ENCODE measurements around the gene RPL10. TPM values are rescaled to one million over a fixed set of nuclear protein-coding genes. Genes with fewer than 3 reads are reported as not detected.
A peak's percentile ranks its signal among the peaks of the same experiment; 100 is the strongest.
"Not testable (repeated sequence)": the region's sequence is repeated elsewhere in the genome, so short reads cannot be mapped to it uniquely, and the experiment has no call there.

The RPL10 gene
- total and polyA plus RNA-seq, 4 donors, result 2,525 to 7,505 (median 4,944) TPM

DNA sequence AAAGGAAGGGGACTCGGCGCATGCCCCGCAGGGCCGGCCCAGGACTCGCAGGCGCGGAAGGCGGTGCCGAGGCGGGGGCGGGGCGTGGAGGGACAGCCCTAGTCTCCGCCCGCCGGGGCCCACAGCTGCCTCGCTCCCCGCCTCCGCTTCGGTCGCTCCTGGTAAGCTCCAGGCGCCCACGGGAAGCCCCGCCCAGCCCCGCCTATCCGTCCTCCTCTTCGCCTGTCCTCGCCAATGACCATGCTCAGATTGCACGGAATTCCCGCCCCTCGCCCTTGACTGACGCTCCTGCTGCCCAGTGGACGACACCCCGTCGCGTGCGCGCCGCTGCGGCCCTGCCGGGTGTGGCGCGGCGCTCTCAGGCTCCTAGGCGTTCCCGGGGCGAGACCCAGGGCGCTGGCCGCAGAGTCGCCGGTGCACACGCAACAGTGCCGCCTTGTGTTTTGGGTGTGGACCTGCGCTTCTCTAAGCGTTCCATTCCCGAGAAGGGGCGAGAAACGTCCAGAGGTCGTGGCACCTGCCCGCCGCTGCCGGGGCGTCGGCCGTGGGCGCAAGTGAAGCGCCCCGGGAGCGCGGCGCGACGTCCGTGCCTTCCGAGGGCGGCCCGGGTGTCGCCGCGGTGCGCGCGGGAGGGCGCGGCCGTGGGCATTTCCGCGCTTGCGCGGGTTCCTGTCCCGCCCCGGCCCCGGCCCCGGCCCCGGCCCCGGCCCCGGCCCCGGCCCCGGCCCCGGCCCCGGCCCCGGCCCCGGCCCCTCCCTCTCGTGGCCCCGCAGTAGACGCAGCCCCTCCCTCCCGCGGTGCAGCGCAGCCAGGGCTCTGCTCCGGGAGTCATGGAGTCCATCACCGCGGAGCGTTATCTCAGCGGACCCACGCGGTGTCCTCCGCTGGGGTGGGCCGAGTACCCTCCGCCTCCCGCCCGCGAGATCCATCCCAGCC, 8.1 kb upstream of the RPL10 start:
- H3K9me3 ChIP-seq (ENCODE audit: control insufficient read depth, low read length); DNase-seq; H3K27me3 ChIP-seq (ENCODE audit: control insufficient read depth in 1 of 2, insufficient read depth in 2 of 2, low read length in 1 of 2); H3K27ac ChIP-seq (ENCODE audit: low read depth in 1 of 2, low read length in 2 of 2); H3K4me3 ChIP-seq (ENCODE audit: low read length in 2 of 2); H3K36me3 ChIP-seq (ENCODE audit: control insufficient read depth in 1 of 2, insufficient read depth in 2 of 2, low read length in 1 of 2); intact Hi-C loops (cut with DNase I); H3K4me1 ChIP-seq (ENCODE audit: control insufficient read depth in 1 of 2, insufficient read depth in 2 of 2, low read length in 2 of 2): not testable (repeated sequence)
- 1 to 65% methylated on average over 6 to 30 of the region's 121 CpGs for WGBS, 2 donors
- peak; percentile 89 for ATAC-seq (ENCODE audit: low FRiP score)

DNA sequence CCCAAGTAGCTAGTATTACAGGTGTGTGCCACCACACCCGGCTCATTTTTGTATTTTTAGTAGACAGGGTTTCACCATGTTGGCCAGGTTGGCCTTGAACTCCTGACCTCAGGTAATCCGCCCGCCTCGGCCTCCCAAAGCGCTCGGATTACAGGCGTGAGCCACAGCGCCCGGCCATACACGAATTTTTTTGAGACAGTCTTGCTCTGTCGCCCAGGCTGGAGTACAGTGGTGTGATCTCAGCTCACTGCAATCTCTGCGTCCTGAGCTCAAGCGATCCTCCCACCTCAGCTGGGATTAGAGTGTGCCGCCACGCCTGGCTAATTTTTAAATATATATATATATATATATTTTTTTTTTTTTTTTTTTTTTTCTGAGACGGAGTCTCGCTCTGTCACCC, 1.8 kb upstream of the RPL10 start:
- WGBS, 2 donors, result 83 to 89% methylated on average over 15 to 17 of the region's 17 CpGs
- ATAC-seq (ENCODE audit: low FRiP score); H3K36me3 ChIP-seq (ENCODE audit: control insufficient read depth in 1 of 2, insufficient read depth in 2 of 2, low read length in 1 of 2); DNase-seq; H3K4me1 ChIP-seq (ENCODE audit: control insufficient read depth in 1 of 2, insufficient read depth in 2 of 2, low read length in 2 of 2); H3K9me3 ChIP-seq (ENCODE audit: control insufficient read depth, low read length); H3K27me3 ChIP-seq (ENCODE audit: control insufficient read depth in 1 of 2, insufficient read depth in 2 of 2, low read length in 1 of 2); H3K4me3 ChIP-seq (ENCODE audit: low read length in 2 of 2); H3K27ac ChIP-seq (ENCODE audit: low read depth in 1 of 2, low read length in 2 of 2): not testable (repeated sequence)
- intact Hi-C loops (cut with DNase I), result loop anchor here in 1 of 2 donors (5.0 kb wide), 1 partner anchor 136 kb away; no protein-coding TSS in a partner anchor

DNA sequence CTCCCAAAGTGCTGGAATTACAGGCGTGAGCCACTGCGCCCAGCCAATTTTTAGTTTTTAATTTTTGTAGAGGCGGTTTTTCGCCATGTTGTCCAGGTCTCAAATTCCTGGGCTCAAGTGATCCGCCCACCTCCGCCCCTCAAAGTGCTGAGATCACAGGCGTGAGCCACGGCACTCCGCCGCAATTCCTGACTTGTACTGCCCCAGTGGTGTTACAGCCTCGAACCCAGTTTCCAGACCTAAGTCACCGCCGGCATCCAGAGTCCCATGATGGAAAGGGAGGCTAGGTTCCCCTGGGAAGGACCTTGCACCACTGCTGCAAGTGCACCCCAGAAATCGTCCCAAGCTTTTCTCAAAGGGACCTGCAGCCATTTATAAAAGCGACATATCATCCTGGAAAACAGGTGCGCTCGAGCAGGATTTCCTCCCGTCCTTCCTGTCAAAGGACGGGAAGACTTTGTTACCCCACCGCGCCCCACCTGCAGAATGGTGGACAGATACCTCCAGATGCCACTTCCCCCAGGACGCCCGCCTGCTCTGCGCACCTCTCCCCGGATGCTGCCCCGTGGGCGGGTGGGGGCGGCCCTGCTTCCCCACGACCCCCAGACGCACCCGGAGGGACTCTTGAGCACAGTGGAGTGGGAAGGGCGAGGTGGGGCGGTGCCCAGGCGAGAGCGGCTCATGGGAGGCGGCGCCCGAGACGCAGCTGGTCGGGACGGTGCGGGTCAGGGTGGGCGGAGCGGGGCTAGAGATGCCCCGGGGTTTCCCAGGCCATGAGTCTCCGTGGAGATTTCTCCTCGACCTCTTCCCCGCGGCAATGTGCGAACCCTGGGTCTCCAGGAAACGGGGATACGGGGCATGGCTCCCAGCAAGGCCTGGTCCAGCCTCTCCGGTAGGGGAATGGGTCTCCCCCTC, 947 bp upstream of the RPL10 start:
- intact Hi-C loops (cut with DNase I), result loop anchor here in 1 of 2 donors (5.0 kb wide), 1 partner anchor 135 kb away; no protein-coding TSS in a partner anchor
- ATAC-seq (ENCODE audit: low FRiP score) (peak; percentile 86), DNase-seq (peak; percentile 88 to 92)
- no peaks in the 10 kb centered on the region for H3K4me1 ChIP-seq (ENCODE audit: control insufficient read depth in 1 of 2, insufficient read depth in 2 of 2, low read length in 2 of 2)
- 1 to 31% methylated on average over 49 to 53 of the region's 53 CpGs for WGBS, 2 donors
- H3K36me3 ChIP-seq (ENCODE audit: control insufficient read depth in 1 of 2, insufficient read depth in 2 of 2, low read length in 1 of 2), result peaks cover 0 to 1% of the 10 kb centered on the region in 2 donors
- no peaks in the 10 kb centered on the region for H3K9me3 ChIP-seq (ENCODE audit: control insufficient read depth, low read length)
- H3K27ac ChIP-seq (ENCODE audit: low read depth in 1 of 2, low read length in 2 of 2), result peak overlapping the region; percentile 16 to 99
- peak overlapping the region; percentile 12 to 98 for H3K4me3 ChIP-seq (ENCODE audit: low read length in 2 of 2)
- no peaks in the 10 kb centered on the region for H3K27me3 ChIP-seq (ENCODE audit: control insufficient read depth in 1 of 2, insufficient read depth in 2 of 2, low read length in 1 of 2)

DNA sequence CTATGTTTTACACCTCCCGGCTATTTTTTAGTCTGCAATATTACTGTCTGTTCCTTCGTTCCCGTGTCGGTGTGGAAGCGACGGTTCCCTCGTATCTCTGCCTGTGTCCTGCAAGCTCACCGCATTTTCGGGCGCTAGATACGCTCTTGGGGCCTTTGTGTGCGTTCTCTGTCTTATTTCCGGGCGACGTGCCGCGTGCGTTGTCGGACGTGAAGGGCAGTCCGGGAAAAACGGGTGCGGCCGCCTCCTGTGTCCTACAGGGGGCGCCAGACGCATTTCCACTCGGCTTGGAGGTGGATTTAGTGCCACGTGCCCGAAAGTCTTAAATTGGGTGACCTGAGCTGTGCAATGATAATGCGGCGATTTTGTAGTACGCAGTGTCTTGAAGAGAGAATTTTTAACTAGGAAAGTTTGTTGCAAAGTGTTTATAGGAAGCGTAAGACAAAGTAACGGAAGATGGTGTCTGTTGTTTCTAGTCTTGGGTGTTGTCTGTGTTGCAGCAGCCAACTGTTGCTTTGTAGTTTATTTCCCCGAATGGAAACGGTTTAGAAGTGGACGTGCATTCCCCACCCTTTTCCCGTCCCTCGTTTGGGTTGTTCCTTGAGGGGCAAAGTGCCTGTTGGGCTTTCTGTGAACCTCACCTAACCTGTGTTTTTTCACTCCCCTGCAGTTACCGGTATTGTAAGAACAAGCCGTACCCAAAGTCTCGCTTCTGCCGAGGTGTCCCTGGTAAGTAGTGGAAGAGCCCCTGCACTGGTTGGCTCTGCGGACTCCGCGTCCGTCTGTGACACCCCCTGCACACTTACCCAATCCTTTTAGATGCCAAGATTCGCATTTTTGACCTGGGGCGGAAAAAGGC, 720 bp downstream of the RPL10 start:
- WGBS, 2 donors, result 1 to 33% methylated on average over 49 of the region's 49 CpGs
- no peaks in the 10 kb centered on the region for H3K4me1 ChIP-seq (ENCODE audit: control insufficient read depth in 1 of 2, insufficient read depth in 2 of 2, low read length in 2 of 2)
- no peaks in the 10 kb centered on the region for H3K27me3 ChIP-seq (ENCODE audit: control insufficient read depth in 1 of 2, insufficient read depth in 2 of 2, low read length in 1 of 2)
- H3K9me3 ChIP-seq (ENCODE audit: control insufficient read depth, low read length), result no peaks in the 10 kb centered on the region
- peak; percentile 92 to 93 for DNase-seq
- ATAC-seq (ENCODE audit: low FRiP score), result peak; percentile 78
- intact Hi-C loops (cut with DNase I), result loop anchor here in 1 of 2 donors (5.0 kb wide), 1 partner anchor 133 kb away; no protein-coding TSS in a partner anchor
- peak overlapping the region; percentile 39 to 65 for H3K27ac ChIP-seq (ENCODE audit: low read depth in 1 of 2, low read length in 2 of 2)
- H3K36me3 ChIP-seq (ENCODE audit: control insufficient read depth in 1 of 2, insufficient read depth in 2 of 2, low read length in 1 of 2), result peaks cover 0 to 1% of the 10 kb centered on the region in 2 donors
- H3K4me3 ChIP-seq (ENCODE audit: low read length in 2 of 2), result peak overlapping the region; percentile 48 to 72

- 28 to 51% methylated on average over 14 of the region's 14 CpGs for WGBS, 2 donors
- intact Hi-C loops (cut with DNase I), result loop anchor here (5.0 to 10.0 kb wide), 2 partner anchors 133 to 135 kb away; no protein-coding TSS in a partner anchor
- ATAC-seq (ENCODE audit: low FRiP score), result no peak
Measured at GRCh38 chrX:154399527-154400368, 1.6 kb downstream of the RPL10 start.

GRCh38 chrX:154400369-154400817, 2.2 kb downstream of the RPL10 start:
- not testable (repeated sequence) for H3K9me3 ChIP-seq (ENCODE audit: control insufficient read depth, low read length); H3K27me3 ChIP-seq (ENCODE audit: control insufficient read depth in 1 of 2, insufficient read depth in 2 of 2, low read length in 1 of 2); H3K4me3 ChIP-seq (ENCODE audit: low read length in 2 of 2); ATAC-seq (ENCODE audit: low FRiP score); H3K36me3 ChIP-seq (ENCODE audit: control insufficient read depth in 1 of 2, insufficient read depth in 2 of 2, low read length in 1 of 2); H3K4me1 ChIP-seq (ENCODE audit: control insufficient read depth in 1 of 2, insufficient read depth in 2 of 2, low read length in 2 of 2); DNase-seq; H3K27ac ChIP-seq (ENCODE audit: low read depth in 1 of 2, low read length in 2 of 2)
- WGBS, 2 donors, result 50 to 70% methylated on average over 6 of the region's 6 CpGs
- intact Hi-C loops (cut with DNase I), result loop anchor here in 1 of 2 donors (10.0 kb wide), 1 partner anchor 134 kb away; no protein-coding TSS in a partner anchor

More at GRCh38 chrX:154399527-154400368, 1.6 kb downstream of the RPL10 start:
- Histone ChIP-seq H3K4me1 (ENCODE audit: control insufficient read depth in 1 of 2, insufficient read depth in 2 of 2, low read length in 2 of 2) (no peaks in the 10 kb centered on the region), H3K9me3 (ENCODE audit: control insufficient read depth, low read length) (no peaks in the 10 kb centered on the region), H3K27ac (ENCODE audit: low read depth in 1 of 2, low read length in 2 of 2) (peak overlapping the region in 1 of 2 donors; percentile 21), H3K36me3 (ENCODE audit: control insufficient read depth in 1 of 2, insufficient read depth in 2 of 2, low read length in 1 of 2) (peaks cover 0 to 1% of the 10 kb centered on the region in 2 donors), H3K27me3 (ENCODE audit: control insufficient read depth in 1 of 2, insufficient read depth in 2 of 2, low read length in 1 of 2) (no peaks in the 10 kb centered on the region), H3K4me3 (ENCODE audit: low read length in 2 of 2) (peak overlapping the region in 1 of 2 donors; percentile 48)
- no peak for DNase-seq

DNA sequence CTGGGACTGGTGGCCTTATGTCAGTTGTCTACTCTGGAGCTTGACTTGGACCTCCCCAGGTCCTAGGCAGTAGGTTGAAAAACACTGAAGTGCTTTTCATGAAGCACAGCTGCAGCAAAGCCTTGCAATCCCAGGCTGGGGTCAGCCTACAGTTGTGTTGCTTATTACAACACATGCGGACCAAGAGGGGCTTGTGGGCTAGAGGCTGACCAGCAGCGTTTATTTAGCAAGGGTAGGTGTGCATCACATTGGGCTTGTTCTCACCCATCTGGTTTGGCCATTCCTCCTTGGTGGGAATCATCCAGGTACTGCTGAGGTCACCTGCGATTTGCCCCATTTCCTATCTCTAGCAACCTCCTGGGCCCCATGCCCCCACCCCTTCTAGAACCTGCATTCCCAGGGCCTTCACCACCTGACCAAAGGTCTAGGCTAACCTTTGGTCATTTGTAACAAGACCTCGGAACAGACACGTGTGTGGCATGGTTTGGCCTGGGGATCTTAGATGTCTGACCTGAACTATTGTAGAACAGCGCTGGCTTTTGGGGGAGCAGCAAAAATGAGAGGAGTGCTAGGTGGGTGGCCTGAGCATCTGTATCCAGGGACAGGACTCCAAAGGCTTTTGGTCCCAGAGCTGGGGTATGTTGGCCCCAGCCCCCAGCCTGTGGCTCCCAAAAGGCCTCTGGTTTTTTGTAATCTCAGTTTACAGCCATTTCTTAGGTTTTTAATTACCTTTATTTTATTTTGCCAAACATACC, 3.0 kb downstream of the RPL10 start:
- Histone ChIP-seq H3K9me3 (ENCODE audit: control insufficient read depth, low read length) (no peaks in the 10 kb centered on the region), H3K4me1 (ENCODE audit: control insufficient read depth in 1 of 2, insufficient read depth in 2 of 2, low read length in 2 of 2) (no peaks in the 10 kb centered on the region), H3K4me3 (ENCODE audit: low read length in 2 of 2) (no peak overlapping the region), H3K27ac (ENCODE audit: low read depth in 1 of 2, low read length in 2 of 2) (no peak overlapping the region), H3K27me3 (ENCODE audit: control insufficient read depth in 1 of 2, insufficient read depth in 2 of 2, low read length in 1 of 2) (no peaks in the 10 kb centered on the region), H3K36me3 (ENCODE audit: control insufficient read depth in 1 of 2, insufficient read depth in 2 of 2, low read length in 1 of 2) (peaks cover 0 to 1% of the 10 kb centered on the region in 2 donors)
- intact Hi-C loops (cut with DNase I), result loop anchor here in 1 of 2 donors (10.0 kb wide), 1 partner anchor 134 kb away; no protein-coding TSS in a partner anchor
- no peak for ATAC-seq (ENCODE audit: low FRiP score)
- 32 to 51% methylated on average over 6 of the region's 6 CpGs for WGBS, 2 donors
- no peak for DNase-seq

Data from aorta (tissue), 5 donors.